Common myeloid progenitor, CD34-positive (primary cell): ENCODE data around the gene PACRG.

Source experiments
- CTCF ChIA-PET: fragments of 350-600 bp; sonication (Branson Sonifier 250); formaldehyde crosslinking; loops from one replicate; lab custom pipeline; 2021; ENCODE audit warnings: antibody characterized with exemption; lab: Charles Lee
- POLR2A ChIA-PET: fragments of 350-600 bp; sonication (Branson Sonifier 250); formaldehyde crosslinking; loops from one replicate; lab custom pipeline; 2021; ENCODE audit warnings: antibody characterized with exemption; lab: Charles Lee
- DNase-seq, 3 donors: peaks; one replicate each; pipeline versions ENCODE4 v3.0.0 to v3.0.0-alpha.2; 2013
- H3K27ac ChIP-seq, 2 experiments: 1 replicate in 1 of 2; 2 replicates in 1 of 2; pipeline ENCODE4 v1.7.0; 2013; ENCODE audit warnings: inconsistent platforms in 2 of 2, low read length in 2 of 2, mild to moderate bottlenecking in 2 of 2, low read depth in 1 of 2, moderate library complexity in 1 of 2; ENCODE audit not compliant: severe bottlenecking in 2 of 2, insufficient read depth in 1 of 2, poor library complexity in 1 of 2
- H3K27me3 ChIP-seq, 5 experiments: replicated peaks in 2 of 5; 1 replicate in 3 of 5; 2 replicates in 2 of 5; pipeline versions ENCODE4 v1.6.1 to v1.7.0; 2013; ENCODE audit warnings: low read length in 4 of 5, mild to moderate bottlenecking in 2 of 5, moderate library complexity in 2 of 5, inconsistent platforms in 1 of 5; ENCODE audit not compliant: insufficient read depth in 5 of 5, control insufficient read depth in 4 of 5
- H3K36me3 ChIP-seq, 4 experiments: 1 replicate in 2 of 4; 2 replicates in 2 of 4; pipeline versions ENCODE4 v1.6.1 to v1.7.0; 2013; ENCODE audit warnings: low read length in 3 of 4, control low read depth in 1 of 4, mild to moderate bottlenecking in 1 of 4; ENCODE audit not compliant: control insufficient read depth in 4 of 4, insufficient read depth in 4 of 4
- H3K4me1 ChIP-seq, 4 experiments: 1 replicate in 3 of 4; 2 replicates in 1 of 4; pipeline versions ENCODE4 v1.6.1 to v1.7.1; 2013; ENCODE audit warnings: low read length in 3 of 4, mild to moderate bottlenecking in 3 of 4, control low read depth in 1 of 4, inconsistent platforms in 1 of 4, moderate library complexity in 1 of 4; ENCODE audit not compliant: control insufficient read depth in 4 of 4, insufficient read depth in 4 of 4; ENCODE audit errors: control extremely low read depth in 1 of 4
- H3K4me3 ChIP-seq, 7 experiments: 1 replicate in 4 of 7; 2 replicates in 3 of 7; pipeline versions ENCODE4 v1.5.1 to v1.7.0; 2013; ENCODE audit warnings: mild to moderate bottlenecking in 7 of 7, low read length in 6 of 7, moderate library complexity in 6 of 7, inconsistent platforms in 2 of 7, low read depth in 2 of 7, control low read depth in 1 of 7; ENCODE audit not compliant: insufficient read depth in 4 of 7, control insufficient read depth in 1 of 7; ENCODE audit errors: extremely low read depth in 1 of 7
- H3K9me3 ChIP-seq, 5 experiments: 1 replicate in 4 of 5; 2 replicates in 1 of 5; pipeline versions ENCODE4 v1.6.1 to v1.7.1; 2013; ENCODE audit warnings: low read length in 4 of 5, mild to moderate bottlenecking in 2 of 5, inconsistent platforms in 1 of 5, low read depth in 1 of 5, moderate library complexity in 1 of 5; ENCODE audit not compliant: control insufficient read depth in 4 of 5, insufficient read depth in 2 of 5; ENCODE audit errors: control extremely low read depth in 1 of 5
- WGBS: methylation state at CpG from one replicate; pipeline ENCODE4 v1.1.5; 2013; ENCODE audit not compliant: insufficient coverage; 5-methylcytosine and 5-hydroxymethylcytosine counted together

PACRG gene

DNA sequence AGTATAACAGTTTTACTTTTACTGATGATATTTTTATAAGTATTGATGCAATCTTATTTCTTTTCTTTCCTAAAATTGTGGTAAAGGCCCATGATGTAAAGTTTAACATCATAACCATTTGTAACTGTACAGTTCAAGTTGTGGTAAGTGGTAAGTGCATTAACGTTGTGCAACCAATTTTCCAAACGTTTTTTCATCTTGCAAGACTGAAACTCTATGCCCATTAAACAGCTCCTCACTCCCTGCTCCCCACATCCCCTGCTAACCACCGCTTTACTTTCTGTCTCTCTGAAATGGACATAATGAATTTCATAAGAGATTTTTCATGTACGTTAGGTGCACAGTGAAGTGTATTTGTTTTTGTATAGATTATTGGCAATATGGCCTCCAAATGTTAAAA is 106.0 kb downstream of the PACRG start:
- WGBS = 100% methylated on average over 1 of the region's 4 CpGs
- POLR2A ChIA-PET = no interaction called here

GRCh38 chr6:162845972-162846371 is 118.2 kb downstream of the PACRG start:
- peaks cover 0 to 2% (median 0%) of the 10 kb centered on the region in 5 experiments for H3K27me3 ChIP-seq
- ChIA-PET POLR2A (no interaction called here), CTCF (no interaction called here)
- no peak for DNase-seq
- 82% methylated on average over 9 of the region's 9 CpGs for WGBS
- no peaks in the 10 kb centered on the region for H3K9me3 ChIP-seq
- no peaks in the 10 kb centered on the region for H3K36me3 ChIP-seq
- no peak overlapping the region for H3K4me3 ChIP-seq
- H3K27ac ChIP-seq = no peak overlapping the region
- no peaks in the 10 kb centered on the region for H3K4me1 ChIP-seq

More for the DNA sequence above, 106.0 kb downstream of the PACRG start:
- H3K36me3 ChIP-seq = no peaks in the 10 kb centered on the region
- H3K27me3 ChIP-seq = no peaks in the 10 kb centered on the region
- DNase-seq = no peak
- CTCF ChIA-PET = no interaction called here
- H3K9me3 ChIP-seq = no peaks in the 10 kb centered on the region
- H3K27ac ChIP-seq = no peak overlapping the region
- H3K4me3 ChIP-seq = no peak overlapping the region
- no peaks in the 10 kb centered on the region for H3K4me1 ChIP-seq

- ChIA-PET CTCF (no interaction called here), POLR2A (no interaction called here)
- WGBS = 96% methylated on average over 6 of the region's 6 CpGs
- peaks cover 0 to 2% (median 0%) of the 10 kb centered on the region in 5 experiments for H3K27me3 ChIP-seq
- H3K4me3 ChIP-seq = no peak overlapping the region
- no peak for DNase-seq
- no peaks in the 10 kb centered on the region for H3K36me3 ChIP-seq
- H3K27ac ChIP-seq = no peak overlapping the region
- H3K9me3 ChIP-seq = no peaks in the 10 kb centered on the region
- no peaks in the 10 kb centered on the region for H3K4me1 ChIP-seq
Observed at GRCh38 chr6:162846723-162847122, 118.9 kb downstream of the PACRG start.

DNA sequence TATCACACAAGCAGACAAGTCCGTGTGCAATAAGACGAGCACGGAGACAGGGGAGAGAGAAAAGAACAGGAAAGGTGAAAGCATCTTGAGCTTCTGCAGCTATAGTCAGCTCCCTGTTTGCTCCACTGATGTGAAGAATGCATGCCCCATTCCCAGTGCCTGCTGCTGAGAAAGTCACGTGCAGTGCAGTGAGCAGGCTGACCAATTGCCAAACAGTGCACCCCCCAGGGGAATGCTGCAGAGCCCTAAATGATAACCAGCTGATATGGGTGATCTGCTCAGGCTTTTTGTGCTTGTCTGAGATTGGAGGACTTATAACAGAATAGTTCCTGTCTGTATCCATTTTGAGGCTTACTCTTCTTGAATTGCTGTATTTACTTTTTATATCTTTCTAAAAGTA is 121.5 kb downstream of the PACRG start:
- ChIA-PET POLR2A (no interaction called here), CTCF (no interaction called here)
- Histone ChIP-seq H3K36me3 (no peaks in the 10 kb centered on the region), H3K4me1 (no peaks in the 10 kb centered on the region), H3K27me3 (peaks cover 0 to 2% (median 0%) of the 10 kb centered on the region in 5 experiments), H3K27ac (no peak overlapping the region), H3K9me3 (no peaks in the 10 kb centered on the region), H3K4me3 (no peak overlapping the region)
- 90% methylated on average over 4 of the region's 4 CpGs for WGBS
- DNase-seq = no peak

DNA sequence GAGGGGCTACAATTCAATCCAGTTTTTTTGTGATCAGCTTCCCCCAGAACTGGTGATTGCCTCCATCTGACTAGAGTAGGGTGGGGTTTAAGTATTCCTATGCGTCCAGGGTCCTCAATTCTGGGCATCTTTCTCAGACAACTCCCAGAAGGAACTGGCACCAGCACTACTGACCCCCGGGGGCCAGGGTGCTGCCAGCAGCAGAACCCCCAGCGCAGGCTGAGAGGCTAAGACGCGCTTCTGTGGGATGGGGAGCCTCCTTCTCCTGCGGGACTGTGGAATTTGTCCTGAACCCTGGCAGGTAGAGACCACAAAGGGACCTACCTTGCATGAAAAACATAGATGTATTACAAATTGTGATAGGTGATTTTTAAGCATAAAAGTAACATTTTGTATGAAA is 124.4 kb downstream of the PACRG start:
- no peak overlapping the region for H3K4me3 ChIP-seq
- no peaks in the 10 kb centered on the region for H3K36me3 ChIP-seq
- DNase-seq = no peak
- H3K4me1 ChIP-seq = no peaks in the 10 kb centered on the region
- CTCF ChIA-PET = no interaction called here
- no peak overlapping the region for H3K27ac ChIP-seq
- no peaks in the 10 kb centered on the region for H3K9me3 ChIP-seq
- 97% methylated on average over 5 of the region's 6 CpGs for WGBS
- peaks cover 0 to 2% (median 0%) of the 10 kb centered on the region in 5 experiments for H3K27me3 ChIP-seq
- POLR2A ChIA-PET = no interaction called here

GRCh38 chr6:162852840-162853577 is 125.2 kb downstream of the PACRG start:
- Histone ChIP-seq H3K4me1 (no peaks in the 10 kb centered on the region), H3K4me3 (no peak overlapping the region), H3K27ac (no peak overlapping the region), H3K27me3 (peaks cover 0 to 2% (median 0%) of the 10 kb centered on the region in 5 experiments), H3K9me3 (no peaks in the 10 kb centered on the region), H3K36me3 (no peaks in the 10 kb centered on the region)
- WGBS = 89% methylated on average over 6 of the region's 9 CpGs
- DNase-seq = no peak
- POLR2A ChIA-PET = no interaction called here
- CTCF ChIA-PET = no interaction called here

GRCh38 chr6:162854228-162854627 is 126.5 kb downstream of the PACRG start:
- Histone ChIP-seq H3K27me3 (no peaks in the 10 kb centered on the region), H3K27ac (no peak overlapping the region), H3K36me3 (no peaks in the 10 kb centered on the region), H3K9me3 (no peaks in the 10 kb centered on the region), H3K4me1 (no peaks in the 10 kb centered on the region), H3K4me3 (no peak overlapping the region)
- no CpG with 5 or more reads among the region's 1 CpG for WGBS
- no peak for DNase-seq
- CTCF ChIA-PET = no interaction called here
- POLR2A ChIA-PET = no interaction called here
